ENCODE results near the gene CD52. TPM values are rescaled to one million over a fixed set of nuclear protein-coding genes. Genes with fewer than 3 reads are reported as not detected.
A peak's percentile ranks its signal among the peaks of the same experiment; 100 is the strongest.

CD52 gene
- total RNA-seq, 2 donors from 2014 or later = 7.0 to 16.1 TPM

DNA sequence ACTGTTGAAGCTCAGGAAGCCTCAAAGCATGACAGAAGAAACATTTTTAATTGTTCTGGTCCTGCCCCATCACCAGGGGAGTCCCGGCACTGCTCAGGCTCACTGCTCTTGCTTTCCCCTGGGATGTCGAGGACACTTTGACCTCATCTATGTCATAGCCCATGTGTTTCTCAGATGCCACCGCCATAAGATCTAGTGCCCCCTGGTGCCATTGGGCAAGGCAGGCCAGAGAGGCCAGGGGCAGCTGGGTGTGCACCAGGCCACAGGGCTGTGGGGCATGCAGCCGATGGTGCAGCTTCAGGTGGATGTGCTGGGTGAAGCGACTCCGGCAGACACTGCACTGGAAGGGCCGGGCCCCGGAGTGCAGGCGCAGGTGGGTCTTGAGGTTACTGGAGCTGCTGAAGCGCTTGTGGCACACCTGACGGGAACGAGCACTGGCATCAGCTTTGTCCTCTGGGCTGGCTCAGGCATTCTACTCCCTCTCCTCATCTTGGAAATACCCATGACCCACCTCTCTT is 43.9 kb downstream of the CD52 start:
- intact Hi-C loops (cut with DNase I) = no loop called here
- no peak for DNase-seq (ENCODE audit: low spot score)

DNA sequence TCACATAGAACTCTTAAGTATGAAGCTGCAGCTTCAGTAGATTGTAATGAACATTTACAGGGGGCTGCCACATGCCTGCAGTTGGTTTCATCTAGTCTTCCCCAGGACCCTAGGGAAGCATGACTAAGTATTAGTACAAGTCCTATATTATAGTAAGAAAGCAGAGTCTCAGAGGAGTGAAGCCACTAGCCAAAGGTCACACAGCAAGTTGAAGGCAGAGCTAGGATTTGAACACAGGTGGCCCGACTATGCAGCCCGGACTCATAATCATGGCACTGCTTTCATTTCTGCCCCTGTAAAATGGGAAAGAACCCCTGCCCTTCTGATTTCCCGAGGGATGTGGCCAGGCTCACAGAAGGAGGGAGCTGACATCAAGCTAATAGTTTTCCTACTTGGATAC is 44.6 kb downstream of the CD52 start:
- intact Hi-C loops (cut with DNase I) = no loop called here
- no peak for DNase-seq (ENCODE audit: low spot score)

DNA sequence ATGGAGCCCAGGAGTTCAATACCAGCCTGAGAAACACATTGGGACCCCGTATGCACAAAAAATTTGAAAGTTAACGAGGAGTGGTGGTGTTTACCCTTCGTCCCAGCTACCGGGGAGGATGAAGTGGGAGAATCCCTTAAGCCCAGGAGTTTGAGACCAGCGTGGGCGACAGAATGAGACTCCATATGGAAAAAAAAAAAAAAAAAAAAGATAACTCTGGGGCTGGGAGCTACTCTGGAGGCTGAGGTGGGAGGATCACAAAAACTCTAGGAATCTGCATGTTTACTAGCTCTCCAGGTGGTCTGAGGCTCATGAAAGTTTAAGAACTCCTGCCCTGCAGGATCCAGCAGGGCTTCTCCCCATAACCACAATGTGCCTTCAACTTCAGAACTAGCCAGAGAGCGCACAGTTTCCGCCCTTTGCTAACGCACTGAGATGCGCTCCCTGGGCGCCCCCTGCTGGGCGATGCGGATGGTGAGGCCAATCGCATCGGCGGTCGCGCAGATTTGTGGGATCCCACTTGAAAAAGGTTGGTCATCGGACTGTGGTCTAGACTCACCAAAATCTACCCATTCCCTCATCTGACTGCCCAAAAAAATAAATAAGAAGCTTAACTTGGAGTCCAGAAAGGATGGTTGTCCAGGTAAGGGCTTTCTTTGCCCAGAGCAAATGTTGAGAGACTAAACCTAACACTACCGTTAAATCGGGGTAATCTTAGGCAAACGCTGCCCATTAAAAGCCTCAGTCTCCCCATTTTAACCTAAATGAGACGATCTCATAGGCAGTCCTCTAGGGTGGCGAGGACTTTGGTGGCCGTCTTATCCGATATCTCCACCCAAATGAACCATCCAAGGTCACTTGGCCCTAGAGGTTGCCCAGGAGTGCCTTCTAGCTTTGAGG is 46.0 kb downstream of the CD52 start:
- intact Hi-C loops (cut with DNase I) = no loop called here
- DNase-seq (ENCODE audit: low spot score) = peak; percentile 95

DNA sequence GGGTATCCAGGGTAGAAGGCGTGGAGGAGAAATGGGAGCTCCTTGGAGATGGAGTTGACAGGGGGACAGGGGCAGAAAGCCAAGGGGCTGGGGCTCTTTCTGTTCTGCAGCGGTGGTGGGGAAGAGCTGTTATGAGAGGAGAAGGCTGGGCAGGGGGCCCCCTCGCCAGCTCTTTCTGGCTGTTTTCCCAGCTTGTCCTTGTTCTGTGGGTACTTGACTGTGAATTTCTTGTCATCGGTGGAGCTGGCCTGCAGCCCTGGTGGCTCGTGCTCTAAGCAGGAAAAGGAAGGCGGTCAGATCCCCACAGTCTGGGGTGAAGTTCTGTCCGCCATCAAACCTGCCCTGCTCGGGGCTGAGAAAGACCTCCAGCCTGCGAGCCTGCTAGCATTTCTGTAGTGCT is 47.2 kb downstream of the CD52 start:
- intact Hi-C loops (cut with DNase I) = no loop called here
- no peak for DNase-seq (ENCODE audit: low spot score)

DNA sequence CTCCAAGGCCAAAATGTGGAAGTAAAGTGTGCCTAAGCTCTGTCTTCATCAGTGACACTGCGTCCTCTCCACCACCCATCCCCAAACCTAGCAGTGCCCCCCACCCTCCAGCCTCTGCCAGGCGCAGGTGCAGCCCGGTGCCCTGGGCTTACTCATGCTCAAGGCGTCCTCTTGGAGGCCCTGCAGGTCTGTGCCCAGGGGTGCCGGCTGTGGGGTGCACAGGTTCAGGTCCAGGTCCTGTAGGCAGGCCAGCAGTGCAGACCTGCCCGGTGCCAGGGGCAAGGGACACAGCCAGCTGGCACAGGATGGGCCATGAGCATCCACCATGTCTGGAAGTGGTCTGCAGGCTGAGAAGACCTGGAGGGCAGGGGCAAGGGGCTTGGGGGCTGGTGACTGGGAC is 49.7 kb downstream of the CD52 start:
- intact Hi-C loops (cut with DNase I) = no loop called here
- no peak for DNase-seq (ENCODE audit: low spot score)

DNA sequence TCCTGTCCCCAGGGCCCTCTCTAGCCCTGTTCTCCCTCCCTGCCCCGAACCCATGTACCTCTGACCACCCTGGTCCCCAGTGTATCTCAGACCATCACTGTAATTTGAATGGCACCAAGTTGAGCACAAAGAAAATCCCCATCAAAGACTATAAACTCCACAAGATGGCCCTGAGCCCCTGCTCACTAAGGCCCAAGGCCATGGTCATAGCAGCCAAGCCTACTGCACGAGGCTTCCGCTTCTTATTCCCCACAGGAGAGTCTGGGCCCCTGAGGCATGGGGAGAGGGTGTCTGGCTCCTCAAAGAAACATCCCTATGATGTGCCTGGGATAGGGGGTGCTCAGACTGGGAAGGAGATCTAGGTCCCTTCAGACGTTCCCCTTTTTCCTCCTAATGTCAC is 50.2 kb downstream of the CD52 start:
- DNase-seq (ENCODE audit: low spot score) = no peak
- intact Hi-C loops (cut with DNase I) = no loop called here

DNA sequence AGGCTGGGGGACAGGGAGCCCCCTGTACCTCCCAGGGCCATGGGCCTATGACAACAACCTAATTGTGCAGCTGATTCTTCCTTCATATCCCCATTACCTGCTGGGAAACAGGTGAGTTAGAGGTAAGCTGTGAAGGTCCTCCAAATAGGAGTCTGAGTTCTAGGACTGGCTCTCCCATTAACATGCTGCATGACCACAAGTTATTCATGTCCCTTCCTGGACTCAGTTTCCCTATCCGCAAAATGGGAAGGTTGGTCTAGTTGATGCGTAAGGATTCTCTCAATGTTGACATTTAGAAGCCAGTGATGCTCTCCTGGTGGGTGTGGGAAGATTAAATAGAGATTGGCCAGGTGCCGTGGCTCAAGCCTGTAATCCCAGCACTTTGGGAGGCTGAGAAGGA is 50.7 kb downstream of the CD52 start:
- DNase-seq (ENCODE audit: low spot score) = no peak
- intact Hi-C loops (cut with DNase I) = no loop called here

Other genes with a start within 250 kb of the CD52 start
- 1 to 10 TPM; 8.1 to 8.4 TPM for gene PDIK1L, start 206.1 kb upstream of the CD52 start, total RNA-seq
- gene FAM110D, start 158.9 kb upstream of the CD52 start, total RNA-seq = 1 to 10 TPM; 4.5 to 4.7 TPM
- not detected for gene C1orf232, start 149.0 kb upstream of the CD52 start, total RNA-seq
- 10 to 100 TPM; 14.9 to 17.6 TPM for gene ZNF593, start 148.1 kb upstream of the CD52 start, total RNA-seq
- not detected for gene ZNF593OS, start 146.1 kb upstream of the CD52 start, total RNA-seq
- 1 to 10 TPM in 1 of 2 donors, under 1 TPM in 1; 0.32 to 2.4 TPM for gene CNKSR1, start 140.5 kb upstream of the CD52 start, total RNA-seq
- not detected for gene CATSPER4, start 127.4 kb upstream of the CD52 start, total RNA-seq
- gene CEP85, start 83.8 kb upstream of the CD52 start, total RNA-seq = 1 to 10 TPM; 2.8 to 3.7 TPM
- gene SH3BGRL3, start 37.9 kb upstream of the CD52 start, total RNA-seq = 100 to 1,000 TPM; 163 to 190 TPM
- 10 to 100 TPM; 12.2 to 17.1 TPM for gene UBXN11, start 11.3 kb upstream of the CD52 start, total RNA-seq
- under 1 TPM in 1 of 2 donors, not detected in 1; 0.52 TPM for gene CRYBG2, start 36.2 kb downstream of the CD52 start, total RNA-seq
- gene ZNF683, start 54.8 kb downstream of the CD52 start, total RNA-seq = not detected
- gene LIN28A, start 92.9 kb downstream of the CD52 start, total RNA-seq = not detected
- gene DHDDS, start 114.4 kb downstream of the CD52 start, total RNA-seq = 10 to 100 TPM; 43.3 to 45.2 TPM
- gene HMGN2, start 154.5 kb downstream of the CD52 start, total RNA-seq = 100 to 1,000 TPM; 129 to 265 TPM
- 10 to 100 TPM; 10.2 to 13.9 TPM for gene RPS6KA1, start 211.8 kb downstream of the CD52 start, total RNA-seq